ENCODE measurements around the gene PRDM7.

DNA sequence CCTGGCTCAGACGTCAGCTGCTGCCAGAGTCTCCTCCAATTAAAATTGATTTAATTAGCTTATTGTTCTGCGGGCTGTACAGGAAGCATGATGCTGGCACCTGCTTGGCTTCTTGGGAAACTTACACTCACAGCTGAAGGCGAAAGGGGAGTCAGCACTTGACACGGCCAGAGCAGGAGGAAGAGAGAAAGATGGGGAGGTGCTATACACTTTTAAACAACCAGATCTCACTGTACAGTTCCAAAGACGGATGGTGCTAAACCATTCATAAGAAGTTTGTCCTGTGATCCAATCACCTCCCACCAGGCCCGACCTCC lies 1.4 kb upstream of the PRDM7 start:
- TF ChIP-seq CTCF (IDR thresholded peaks at IDR 0.05; ENCODE audit: low read length): no peak
- no peak for TF ChIP-seq EZH2 (IDR thresholded peaks at IDR 0.05; ENCODE audit: borderline replicate concordance, low read length)
